ENCODE results near the gene FAM98C.
A peak's percentile ranks its signal among the peaks of the same experiment; 100 is the strongest.

FAM98C gene

GRCh38 chr19:38388349-38389100 is 14.4 kb upstream of the FAM98C start, which contains the start of gene SPRED3:
Gene SPRED3, plus strand, starts transcription at chr19:38388697. Its CDS starts 1,606 bp downstream, at chr19:38390303.
- H3K4me3 ChIP-seq (replicated peaks in 1 of 2; ENCODE audit: low read depth in 2 of 2, low read length in 2 of 2), result peak within 1 kb of the TSS; percentile 73 to 82
- no peak for TF ChIP-seq CTCF (IDR thresholded peaks at IDR 0.05; ENCODE audit: low read depth, low read length)
- DNase-seq (ENCODE audit: low read depth in 2 of 2), result peak in 1 of 2 donors; percentile 72

- DNase-seq (ENCODE audit: low read depth in 2 of 2), result peak; percentile 81 to 84
These were observed 13.6 kb upstream of the FAM98C start for GRCh38 chr19:38389101-38389925.

GRCh38 chr19:38389957-38390924 is 12.7 kb upstream of the FAM98C start:
- TF ChIP-seq CTCF (IDR thresholded peaks at IDR 0.05; ENCODE audit: low read depth, low read length), result no peak
- DNase-seq (ENCODE audit: low read depth in 2 of 2), result no peak
- H3K4me3 ChIP-seq (replicated peaks in 1 of 2; ENCODE audit: low read depth in 2 of 2, low read length in 2 of 2), result peak overlapping the region in 1 of 2 donors; percentile 82

More at GRCh38 chr19:38389101-38389925, 13.6 kb upstream of the FAM98C start:
- no peak for TF ChIP-seq CTCF (IDR thresholded peaks at IDR 0.05; ENCODE audit: low read depth, low read length)
- H3K4me3 ChIP-seq (replicated peaks in 1 of 2; ENCODE audit: low read depth in 2 of 2, low read length in 2 of 2), result peak overlapping the region; percentile 73 to 82

- no peak overlapping the region for H3K4me3 ChIP-seq (replicated peaks in 1 of 2; ENCODE audit: low read depth in 2 of 2, low read length in 2 of 2)
- no peak for TF ChIP-seq CTCF (IDR thresholded peaks at IDR 0.05; ENCODE audit: low read depth, low read length)
- DNase-seq (ENCODE audit: low read depth in 2 of 2), result no peak
These were observed 10.9 kb upstream of the FAM98C start for GRCh38 chr19:38391911-38392464.

- no peak overlapping the region for H3K4me3 ChIP-seq (replicated peaks in 1 of 2; ENCODE audit: low read depth in 2 of 2, low read length in 2 of 2)
- DNase-seq (ENCODE audit: low read depth in 2 of 2), result peak; percentile 34 to 53
- no peak for TF ChIP-seq CTCF (IDR thresholded peaks at IDR 0.05; ENCODE audit: low read depth, low read length)
These were observed 10.1 kb upstream of the FAM98C start for GRCh38 chr19:38392707-38393308.
